Astrocyte (in vitro differentiated cells and primary cell): Measurements from ENCODE around the gene TPX2. TPM values are rescaled to one million over a fixed set of nuclear protein-coding genes. Genes with fewer than 3 reads are reported as not detected.

Source experiments
- DNase-seq: peaks from one replicate; pipeline ENCODE4 v3.0.0-alpha.2; 2010; ENCODE audit warnings: low read depth
- FAIRE-seq: peaks from 2 replicates; lab custom pipeline; 2011; peaks lifted over from hg19 to GRCh38; lab: Jason Lieb, UNC
- H2AFZ ChIP-seq: 2 replicates; pipeline ENCODE4 v1.6.0; 2012; ENCODE audit warnings: low read depth, low read length, inconsistent platforms
- H3K27ac ChIP-seq: 2 replicates; pipeline ENCODE4 v1.5.1; 2011; ENCODE audit warnings: low read depth, low read length, inconsistent platforms
- H3K27me3 ChIP-seq: 2 replicates; pipeline ENCODE4 v1.6.0; 2011; ENCODE audit warnings: low read length, inconsistent platforms; ENCODE audit not compliant: insufficient read depth
- H3K36me3 ChIP-seq: 2 replicates; pipeline ENCODE4 v1.5.1; 2011; ENCODE audit warnings: low read length, inconsistent platforms; ENCODE audit not compliant: insufficient read depth
- H3K4me1 ChIP-seq: 2 replicates; pipeline ENCODE4 v1.5.1; 2011; ENCODE audit warnings: low read length, inconsistent platforms; ENCODE audit not compliant: insufficient read depth
- H3K4me2 ChIP-seq: 2 replicates; pipeline ENCODE4 v1.6.0; 2012; ENCODE audit warnings: low read length, inconsistent platforms
- H3K4me3 ChIP-seq: 2 replicates; pipeline ENCODE4 v1.5.1; 2011; ENCODE audit warnings: low read depth, mild to moderate bottlenecking, low read length, inconsistent platforms; ENCODE audit not compliant: insufficient read depth
- H3K79me2 ChIP-seq: 2 replicates; pipeline ENCODE4 v1.6.0; 2012; ENCODE audit warnings: mild to moderate bottlenecking, low read length, inconsistent platforms; ENCODE audit not compliant: insufficient read depth
- H3K9ac ChIP-seq: 2 replicates; pipeline ENCODE4 v1.6.0; 2012; ENCODE audit warnings: mild to moderate bottlenecking, low read length, inconsistent platforms
- H3K9me3 ChIP-seq: 2 replicates; pipeline ENCODE4 v1.5.1; 2012; ENCODE audit warnings: low read depth, mild to moderate bottlenecking, low read length, inconsistent platforms; ENCODE audit not compliant: insufficient read depth
- H4K20me1 ChIP-seq: 2 replicates; pipeline ENCODE4 v1.6.0; 2012; ENCODE audit warnings: low read length, inconsistent platforms; ENCODE audit not compliant: insufficient read depth
- H3K27ac Mint-ChIP-seq: one replicate; pipeline ENCODE4 v1.8.0; 2021; ENCODE audit warnings: mild to moderate bottlenecking, mixed read lengths; ENCODE audit not compliant: unreplicated experiment
- H3K27me3 Mint-ChIP-seq: one replicate; pipeline ENCODE4 v1.8.0; 2021; ENCODE audit warnings: low read depth, mixed read lengths; ENCODE audit not compliant: unreplicated experiment
- H3K36me3 Mint-ChIP-seq: one replicate; pipeline ENCODE4 v1.8.0; 2021; ENCODE audit warnings: low read depth, mixed read lengths; ENCODE audit not compliant: unreplicated experiment
- H3K4me1 Mint-ChIP-seq: one replicate; pipeline ENCODE4 v1.8.0; 2021; ENCODE audit warnings: low read depth, mixed read lengths; ENCODE audit not compliant: unreplicated experiment
- H3K4me3 Mint-ChIP-seq: one replicate; pipeline ENCODE4 v1.8.0; 2021; ENCODE audit warnings: mild to moderate bottlenecking, moderate library complexity, mixed read lengths; ENCODE audit not compliant: unreplicated experiment
- H3K9me3 Mint-ChIP-seq: one replicate; pipeline ENCODE4 v1.8.0; 2021; ENCODE audit warnings: mild to moderate bottlenecking, mixed read lengths; ENCODE audit not compliant: unreplicated experiment
- CTCF ChIP-seq: IDR thresholded peaks from 2 replicates; pipeline ENCODE4 v1.5.1; 2011; ENCODE audit warnings: low read depth, mild to moderate bottlenecking, inconsistent platforms, low read length, moderate library complexity; ENCODE audit not compliant: insufficient read depth
- EZH2 ChIP-seq: IDR thresholded peaks from 2 replicates; pipeline ENCODE4 v1.6.1; 2012; ENCODE audit warnings: mild to moderate bottlenecking, low read length, inconsistent platforms; ENCODE audit not compliant: insufficient read depth
- total RNA-seq: library from RNA; stranded (reverse); gene quantifications from 2 replicates; pipeline ENCODE4 v1.2.1, GENCODE V29; 2021

The TPX2 gene
- total RNA-seq, 1 donor from 2014 or later: 41.6 TPM

GRCh38 chr20:31841928-31842327 is 102.8 kb downstream of the TPX2 start:
- peak overlapping the region; percentile 72 for H3K9ac ChIP-seq
- H4K20me1 ChIP-seq: no peaks in the 10 kb centered on the region
- Mint-ChIP-seq H3K27ac (peak overlapping the region; percentile 93), H3K4me1 (peaks cover 38% of the 10 kb centered on the region), H3K4me3 (peak overlapping the region; percentile 20), H3K36me3 (no peaks in the 10 kb centered on the region), H3K27me3 (peaks cover 4% of the 10 kb centered on the region), H3K9me3 (peaks cover 3% of the 10 kb centered on the region)
- H3K79me2 ChIP-seq: peaks cover 14% of the 10 kb centered on the region
- peaks cover 75% of the 10 kb centered on the region for H3K4me1 ChIP-seq
- TF ChIP-seq EZH2: no peak
- FAIRE-seq: no peak
- peak overlapping the region; percentile 84 for H3K4me2 ChIP-seq
- no peak overlapping the region for H2AFZ ChIP-seq
- DNase-seq: peak; percentile 77
- peak overlapping the region; percentile 40 for H3K4me3 ChIP-seq
- no peaks in the 10 kb centered on the region for H3K9me3 ChIP-seq
- H3K27ac ChIP-seq: peak overlapping the region; percentile 85
- no peaks in the 10 kb centered on the region for H3K27me3 ChIP-seq
- H3K36me3 ChIP-seq: no peaks in the 10 kb centered on the region

- H3K9me3 Mint-ChIP-seq: peaks cover 3% of the 10 kb centered on the region
- TF ChIP-seq EZH2: no peak
- no peak for TF ChIP-seq CTCF
- Histone ChIP-seq H3K4me1 (peaks cover 68% of the 10 kb centered on the region), H2AFZ (peak overlapping the region; percentile 14), H3K9me3 (no peaks in the 10 kb centered on the region), H4K20me1 (no peaks in the 10 kb centered on the region), H3K27me3 (peaks cover 6% of the 10 kb centered on the region), H3K79me2 (peaks cover 14% of the 10 kb centered on the region), H3K4me2 (peak overlapping the region; percentile 84), H3K36me3 (no peaks in the 10 kb centered on the region), H3K4me3 (peak overlapping the region; percentile 40), H3K9ac (peak overlapping the region; percentile 72), H3K27ac (peak overlapping the region; percentile 85)
- H3K4me1 Mint-ChIP-seq: peaks cover 38% of the 10 kb centered on the region
- H3K27me3 Mint-ChIP-seq: peaks cover 5% of the 10 kb centered on the region
- peak overlapping the region; percentile 71 for H3K4me3 Mint-ChIP-seq
- FAIRE-seq: no peak
- peak overlapping the region; percentile 93 for H3K27ac Mint-ChIP-seq
- no peaks in the 10 kb centered on the region for H3K36me3 Mint-ChIP-seq
- DNase-seq: peak; percentile 60
Observed at GRCh38 chr20:31842471-31843157, 103.5 kb downstream of the TPX2 start.

GRCh38 chr20:31843288-31843687 is 104.2 kb downstream of the TPX2 start:
- Histone ChIP-seq H3K9ac (peak overlapping the region; percentile 72), H4K20me1 (no peaks in the 10 kb centered on the region), H3K27ac (peak overlapping the region; percentile 85), H3K4me1 (peaks cover 61% of the 10 kb centered on the region), H3K4me2 (peak overlapping the region; percentile 84), H3K9me3 (no peaks in the 10 kb centered on the region), H3K27me3 (peaks cover 10% of the 10 kb centered on the region), H3K4me3 (peak overlapping the region; percentile 40), H3K79me2 (peaks cover 14% of the 10 kb centered on the region), H2AFZ (peak overlapping the region; percentile 14), H3K36me3 (no peaks in the 10 kb centered on the region)
- Mint-ChIP-seq H3K27ac (peak overlapping the region; percentile 83), H3K4me1 (peaks cover 38% of the 10 kb centered on the region), H3K36me3 (no peaks in the 10 kb centered on the region), H3K27me3 (peaks cover 10% of the 10 kb centered on the region), H3K9me3 (peaks cover 3% of the 10 kb centered on the region), H3K4me3 (peak overlapping the region; percentile 86)
- DNase-seq: no peak
- TF ChIP-seq EZH2 (no peak), CTCF (no peak)
- no peak for FAIRE-seq
